HG02943 (cell line): Measurements from ENCODE around the gene OGA.

ENCODE experiments used
- ATAC-seq: cut with Tn5 transposase; IDR thresholded peaks from one replicate; pipeline ENCODE4 v1.9.1; 2021; ENCODE audit warnings: mild to moderate bottlenecking, low read depth, moderate library complexity; ENCODE audit not compliant: unreplicated experiment

The OGA gene

DNA sequence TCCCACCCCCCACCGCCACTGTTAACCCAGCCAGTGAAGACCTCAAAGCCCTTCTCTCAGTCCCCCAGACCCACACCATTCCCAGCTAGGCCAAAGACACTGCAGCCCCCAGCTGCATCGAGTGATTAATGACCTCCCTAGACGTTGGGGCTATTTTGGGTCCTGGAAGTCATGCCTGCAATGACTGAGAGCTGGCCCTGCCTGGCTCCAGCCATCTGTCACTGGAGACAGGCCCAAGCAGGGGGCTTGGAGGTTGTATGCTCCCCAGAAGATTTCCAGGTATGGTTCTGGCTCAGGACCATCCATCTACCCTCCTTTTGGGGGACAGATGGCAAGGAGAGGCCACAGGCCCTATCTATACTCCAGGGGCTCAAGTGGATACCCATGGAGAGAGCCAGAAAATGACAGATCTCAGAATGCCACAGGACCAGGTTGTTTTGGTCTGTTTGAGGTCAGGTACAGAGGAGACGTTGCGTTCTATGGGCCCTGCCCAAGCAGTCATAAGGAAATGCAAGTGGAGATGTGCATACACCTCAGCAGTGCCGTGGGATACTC is 20.2 kb upstream of the OGA start:
- ATAC-seq = no peak

DNA sequence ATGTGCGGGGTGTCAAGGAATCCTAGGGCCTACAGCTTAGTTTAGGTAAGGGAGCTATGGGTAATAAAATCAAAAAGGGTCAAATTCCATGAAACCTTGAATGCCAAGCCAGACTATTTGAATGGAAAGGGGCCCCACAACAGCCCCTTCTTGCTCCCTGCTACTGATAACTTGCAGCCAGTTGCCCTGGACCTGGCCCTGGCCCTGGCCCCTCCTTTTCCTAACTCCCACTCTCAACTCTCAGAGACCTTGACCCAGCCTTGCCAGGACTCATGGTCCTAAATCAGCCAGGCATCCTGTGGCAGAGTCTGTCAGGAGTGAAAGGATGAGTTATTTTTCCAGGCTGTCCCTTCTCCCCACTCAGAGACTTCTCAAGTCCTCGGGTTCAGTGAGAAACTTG is 19.5 kb upstream of the OGA start:
- ATAC-seq = no peak

DNA sequence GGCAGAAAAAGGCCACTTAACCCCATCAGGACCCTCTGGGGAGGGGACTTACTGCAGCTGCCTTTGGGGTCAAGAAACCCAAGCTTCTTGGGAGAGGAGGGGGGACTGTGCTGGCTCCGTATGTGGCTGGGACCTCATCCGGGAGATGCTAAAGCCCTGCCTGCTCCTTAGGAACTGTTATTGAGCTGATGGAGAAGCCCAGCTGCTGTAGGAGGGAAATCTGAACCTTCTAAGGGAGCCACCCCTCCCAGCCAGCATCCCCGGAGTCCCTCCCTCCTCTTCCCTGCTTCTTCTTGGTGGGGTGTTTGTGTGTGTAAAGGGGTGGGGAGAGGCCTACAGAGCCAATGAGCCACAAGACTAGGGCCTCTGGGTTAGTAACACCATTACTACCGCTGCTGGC is 17.1 kb upstream of the OGA start:
- ATAC-seq = no peak

DNA sequence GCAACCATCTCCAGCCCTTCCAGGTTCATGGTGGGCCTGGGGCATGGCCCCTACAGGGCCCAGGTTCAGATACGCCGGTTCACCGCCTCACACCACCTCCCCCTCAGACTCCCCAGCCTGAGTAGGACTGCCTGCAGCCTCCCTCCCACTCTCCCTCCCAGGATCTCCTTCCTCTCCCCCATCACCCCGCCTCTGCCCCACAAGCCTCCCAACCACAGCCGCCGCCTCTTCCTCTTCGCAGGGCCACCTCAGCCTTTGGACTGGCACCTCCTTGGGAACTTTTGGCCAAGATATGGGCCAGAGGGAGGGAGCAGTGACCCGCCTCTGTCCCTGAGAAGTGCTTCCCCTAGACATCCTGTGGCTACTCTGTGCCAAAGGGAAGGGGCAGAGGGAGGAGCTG is 16.1 kb upstream of the OGA start:
- no peak for ATAC-seq

DNA sequence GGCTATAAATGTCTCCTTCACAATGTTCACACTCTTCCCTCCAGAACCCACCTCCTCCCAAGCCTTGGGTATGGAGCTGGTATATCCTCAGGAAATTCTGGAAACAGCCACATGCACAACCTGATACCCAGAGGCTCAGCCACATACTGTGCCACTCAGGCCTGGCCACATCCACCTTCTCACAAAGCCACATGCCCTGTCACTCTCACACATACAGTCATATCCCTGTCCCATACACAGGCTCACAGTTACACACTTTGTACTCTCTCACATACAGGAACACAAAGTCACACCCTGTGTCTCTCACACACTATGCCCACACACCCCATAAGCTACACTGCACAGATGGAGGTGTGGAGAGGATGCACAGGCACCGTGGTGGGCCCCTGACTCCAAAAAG is 15.2 kb upstream of the OGA start:
- no peak for ATAC-seq

DNA sequence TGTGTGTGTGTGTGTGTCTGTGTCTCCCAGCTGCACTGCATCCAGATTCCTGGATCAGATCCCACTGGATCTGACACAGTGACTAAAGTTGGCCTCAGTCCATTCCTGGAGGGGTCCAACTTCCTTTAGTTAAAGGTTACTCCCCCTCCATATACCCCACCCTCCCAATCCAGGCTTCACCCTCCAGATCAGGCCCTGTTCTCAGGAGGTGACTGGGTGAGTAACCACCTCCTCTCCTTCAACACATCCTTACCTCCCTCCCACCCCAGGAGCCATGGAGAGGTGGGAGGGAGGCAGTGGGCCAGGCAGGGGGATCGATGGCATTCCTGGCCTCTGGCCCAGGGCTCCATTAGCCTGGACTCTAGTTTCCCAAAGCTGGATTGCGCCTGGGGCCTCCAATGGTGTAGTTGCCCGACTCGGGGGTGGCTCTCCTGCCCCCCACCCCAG is 14.1 kb upstream of the OGA start:
- ATAC-seq = no peak

DNA sequence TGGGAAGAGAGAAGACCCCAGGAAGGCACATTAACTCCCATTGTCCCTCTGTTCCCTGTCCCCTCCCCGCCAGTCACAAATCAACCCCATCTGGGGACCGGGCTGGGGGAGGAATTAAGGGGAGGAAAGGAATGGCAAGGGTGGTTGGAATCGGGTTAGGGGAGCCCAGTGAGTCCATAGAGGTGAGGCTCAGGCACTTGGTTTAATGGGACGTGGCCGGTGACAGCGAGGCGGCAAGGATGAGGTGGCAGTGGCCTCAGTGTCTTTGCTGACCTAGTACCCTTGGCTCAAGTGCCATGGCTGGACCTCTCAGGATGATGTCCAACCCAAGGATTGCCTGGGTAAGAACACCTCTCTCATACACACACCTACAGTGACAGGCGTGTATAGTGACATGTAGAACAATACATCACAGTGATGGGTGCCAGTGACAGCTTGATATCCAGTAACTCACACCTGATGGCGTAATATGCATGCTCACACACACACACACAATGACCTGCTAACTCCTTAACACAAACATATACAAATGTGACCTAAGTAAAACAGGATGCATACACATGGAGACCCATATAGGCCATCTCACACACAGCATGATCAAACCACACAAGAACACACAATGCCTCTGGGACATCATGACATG is 13.0 kb upstream of the OGA start:
- no peak for ATAC-seq

DNA sequence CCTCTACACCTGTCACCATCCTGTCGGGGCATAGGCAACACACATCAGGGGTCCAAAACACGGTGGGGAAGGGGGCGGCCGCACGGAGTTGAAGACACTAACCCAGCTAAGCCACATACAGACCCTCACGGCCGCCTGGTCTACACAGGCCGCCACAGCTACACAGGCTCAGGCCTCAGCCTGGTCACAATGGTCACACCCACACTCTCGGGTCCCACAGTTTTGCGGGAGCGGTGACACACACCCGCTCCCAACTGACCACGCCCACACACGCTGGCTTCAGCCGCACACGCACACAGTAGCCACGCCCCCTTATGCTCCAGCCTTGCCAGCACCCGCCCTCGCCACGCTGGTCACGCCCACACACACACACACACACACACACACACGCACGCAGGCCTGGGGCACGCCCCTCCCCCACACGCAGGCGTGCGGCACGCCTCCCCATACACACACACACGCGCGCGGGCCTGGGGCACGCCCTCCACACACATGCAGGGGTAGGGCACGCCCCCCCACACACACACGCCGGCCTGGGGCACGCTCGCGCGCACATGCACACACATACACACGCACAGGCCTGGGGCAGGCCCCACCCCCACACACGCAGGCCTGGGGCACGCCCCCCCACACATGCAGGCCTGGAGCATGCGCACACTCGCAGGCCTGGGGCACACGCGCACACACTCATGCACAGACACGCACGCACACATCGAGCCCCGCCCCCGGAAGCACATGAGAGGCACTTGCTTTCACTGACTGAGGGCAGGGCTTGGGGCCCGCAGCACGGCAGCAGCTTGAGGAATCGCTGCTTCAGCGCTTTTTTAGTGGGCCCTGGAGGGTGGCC is 12.3 kb upstream of the OGA start:
- ATAC-seq = peak; percentile 60

DNA sequence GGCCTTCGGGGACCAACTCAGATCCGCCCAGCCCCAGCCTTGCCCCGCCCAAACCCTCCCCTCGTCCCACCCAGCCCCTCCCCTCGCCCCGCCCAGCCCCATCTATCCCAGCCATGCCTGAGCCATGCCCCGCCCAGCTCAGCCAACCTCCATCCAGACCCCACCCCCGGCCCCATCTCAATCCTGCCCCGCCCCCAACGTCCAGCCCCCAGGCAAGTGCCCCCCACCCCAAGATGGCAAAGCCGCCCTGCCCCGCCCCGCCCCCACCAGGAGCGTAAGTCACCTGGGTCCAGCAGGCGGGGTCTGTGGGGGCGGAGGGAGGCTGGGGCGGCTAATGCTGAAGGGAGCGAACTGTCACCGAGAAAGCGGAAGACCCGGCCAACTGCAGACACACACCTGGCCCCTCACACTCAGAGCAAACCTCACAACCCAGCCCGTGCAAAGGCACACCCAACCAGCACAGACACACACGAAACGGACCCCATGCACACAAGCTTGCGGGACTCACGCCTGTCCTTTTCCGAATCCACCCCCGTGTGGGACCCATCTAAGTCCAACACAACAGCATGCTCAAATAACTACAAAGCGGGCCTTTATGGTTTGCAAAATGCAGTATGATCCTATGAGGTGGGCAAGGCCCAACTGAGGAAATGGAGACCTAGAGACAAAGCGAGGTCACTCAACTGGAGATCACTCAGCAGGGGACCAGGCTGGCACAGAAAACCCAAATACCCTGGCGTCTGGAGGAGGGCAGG is 11.5 kb upstream of the OGA start:
- peak; percentile 24 for ATAC-seq

DNA sequence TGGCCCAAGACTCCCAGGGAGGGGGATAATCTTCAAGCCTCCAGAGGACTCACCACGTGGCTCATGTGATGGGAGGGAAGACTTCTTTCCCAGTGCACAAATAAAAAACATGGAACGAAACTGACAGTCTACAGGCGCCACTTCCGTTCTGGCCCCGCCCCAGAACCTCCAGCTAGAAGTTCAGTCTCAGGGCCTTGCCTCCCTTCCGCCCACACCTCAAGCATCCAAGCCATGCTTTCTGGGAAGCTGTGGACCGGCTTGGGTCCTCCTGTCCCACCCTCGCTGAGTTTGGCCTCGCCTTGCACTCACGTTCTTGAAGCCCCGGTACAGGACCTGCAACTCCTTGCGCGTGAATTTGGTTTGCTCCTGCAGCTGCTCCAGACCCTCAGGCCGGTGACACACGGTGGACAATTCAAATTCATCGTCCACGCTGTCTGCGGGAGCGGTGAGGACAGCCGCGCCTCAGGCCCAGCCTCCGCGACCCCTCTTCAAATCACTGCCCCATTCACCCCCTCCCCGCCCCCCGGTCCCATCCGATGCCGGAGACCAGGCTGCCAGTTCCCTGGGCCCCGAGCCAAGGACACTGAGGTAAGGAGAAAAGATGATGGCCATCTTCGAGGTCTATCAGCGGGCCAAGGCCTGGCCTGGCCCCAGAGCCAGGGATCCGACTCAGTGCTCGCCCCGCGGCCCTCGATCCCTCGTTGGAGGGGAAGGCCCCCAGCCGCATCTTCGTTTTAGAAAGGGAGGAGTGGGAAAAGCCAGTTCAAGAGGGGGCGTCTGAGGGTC is 10.7 kb upstream of the OGA start:
- ATAC-seq = no peak

DNA sequence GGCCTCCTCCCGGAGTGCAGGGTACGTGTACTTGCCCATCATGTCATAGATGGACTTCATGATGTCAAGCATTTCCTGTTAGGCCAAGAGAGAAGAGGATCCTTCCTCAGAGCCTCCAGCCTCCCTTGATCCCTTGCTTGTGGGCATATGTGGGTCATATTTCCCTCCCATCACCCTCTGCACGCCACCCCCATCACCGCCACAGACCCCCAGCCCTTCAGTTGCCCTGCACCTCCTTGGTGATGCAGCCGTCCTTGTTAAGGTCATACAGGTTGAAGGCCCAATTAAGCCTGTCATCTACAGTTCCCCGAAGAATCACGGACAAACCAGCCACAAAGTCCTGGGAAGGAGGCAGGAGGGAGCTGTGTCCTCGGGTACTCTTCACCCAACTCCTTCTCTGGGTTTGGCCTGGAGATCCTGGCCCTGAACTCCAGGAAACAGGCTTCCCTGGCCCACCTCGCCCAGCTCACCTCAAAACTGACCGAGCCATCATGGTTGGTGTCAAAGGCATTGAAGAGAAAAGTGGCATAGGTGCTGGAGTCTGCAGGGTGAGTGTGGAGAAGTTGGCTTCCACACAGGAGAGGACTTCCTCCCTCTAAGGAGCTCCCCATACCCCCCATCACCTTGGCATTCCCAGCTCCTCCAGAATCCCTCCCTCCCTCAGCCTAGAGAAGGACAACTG is 9.8 kb upstream of the OGA start:
- ATAC-seq = no peak

DNA sequence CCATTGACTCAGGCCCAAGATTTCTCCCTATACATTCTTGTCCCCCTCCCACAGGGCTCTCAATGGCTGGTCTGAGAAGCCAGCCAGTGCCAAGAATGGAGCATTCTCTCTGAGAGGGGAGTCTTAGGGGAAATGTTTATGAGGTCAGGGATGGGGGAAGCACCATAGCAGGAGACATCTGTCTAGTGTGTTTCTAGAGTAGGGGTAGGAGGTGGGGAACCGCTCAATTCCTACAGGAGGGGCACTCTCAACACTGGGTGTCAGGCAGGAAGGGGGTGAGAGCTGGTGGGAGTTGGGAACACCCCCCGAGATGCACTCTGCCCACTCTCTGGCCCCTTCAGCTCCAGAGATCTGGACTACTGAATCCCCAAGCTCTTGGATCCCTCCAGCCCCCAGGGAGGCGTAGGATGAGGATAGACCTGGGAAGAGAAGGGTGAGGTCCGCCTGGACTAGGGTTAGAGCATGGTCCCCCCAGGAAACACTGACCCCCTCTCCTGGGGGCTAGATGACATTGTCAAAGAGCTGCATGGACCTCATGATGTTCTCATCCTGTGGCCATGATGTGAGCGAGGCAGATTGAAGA is 8.7 kb upstream of the OGA start:
- ATAC-seq = no peak

DNA sequence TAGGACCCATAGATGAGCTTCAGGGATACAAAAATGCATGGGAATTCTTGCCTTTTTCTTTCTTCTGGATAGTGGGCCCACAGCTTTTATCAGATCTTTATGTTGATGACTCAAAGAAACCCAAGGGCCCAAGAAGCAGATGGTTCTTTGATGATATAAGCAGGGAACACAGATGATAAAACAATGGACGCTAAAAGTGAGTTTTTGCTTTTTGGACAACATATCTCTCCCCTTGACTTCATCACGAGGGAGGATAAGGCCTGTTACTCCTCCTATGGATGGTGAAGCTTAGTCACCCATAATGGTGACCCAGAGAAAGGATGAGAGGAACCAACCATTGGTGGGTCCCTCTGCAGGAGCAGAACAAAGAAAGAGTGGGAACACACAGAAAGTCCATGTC is 6.5 kb upstream of the OGA start:
- ATAC-seq = no peak

DNA sequence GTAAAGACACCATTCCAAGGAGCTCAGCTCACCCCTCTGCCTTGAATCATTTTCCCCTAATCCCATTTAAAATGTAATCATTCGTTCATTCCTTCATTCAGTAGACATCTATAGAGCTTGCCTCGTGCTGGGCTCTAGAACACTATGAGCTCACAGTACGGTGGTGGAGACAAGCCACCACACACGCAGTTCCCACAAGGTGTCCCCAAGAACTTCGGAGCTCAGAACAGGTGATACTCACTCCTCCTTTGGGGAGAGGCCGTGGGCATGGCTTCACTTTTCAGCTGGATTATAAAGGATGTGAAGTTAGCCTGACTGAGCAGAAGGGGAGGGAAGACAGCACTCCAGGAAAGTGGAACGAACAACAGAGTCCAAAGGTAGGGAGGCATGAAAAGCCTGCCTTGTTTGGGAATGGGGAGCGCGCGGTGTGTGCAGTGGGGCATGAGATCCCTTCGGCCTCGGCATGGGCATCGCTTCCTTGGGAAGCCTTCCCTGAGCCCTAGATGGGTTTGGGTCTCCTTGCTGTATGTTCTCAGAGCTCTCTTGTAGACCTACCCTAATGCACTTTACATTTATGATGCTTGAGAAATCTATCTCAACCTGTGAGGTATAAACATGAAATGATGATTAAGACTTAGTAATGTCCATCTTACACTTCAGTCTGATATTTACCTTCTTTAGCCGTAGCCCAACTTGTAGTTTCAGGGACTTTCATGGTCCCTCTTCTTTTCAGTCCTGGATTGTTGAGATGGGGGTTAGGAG is 809 bp upstream of the OGA start:
- ATAC-seq = peak; percentile 6

DNA sequence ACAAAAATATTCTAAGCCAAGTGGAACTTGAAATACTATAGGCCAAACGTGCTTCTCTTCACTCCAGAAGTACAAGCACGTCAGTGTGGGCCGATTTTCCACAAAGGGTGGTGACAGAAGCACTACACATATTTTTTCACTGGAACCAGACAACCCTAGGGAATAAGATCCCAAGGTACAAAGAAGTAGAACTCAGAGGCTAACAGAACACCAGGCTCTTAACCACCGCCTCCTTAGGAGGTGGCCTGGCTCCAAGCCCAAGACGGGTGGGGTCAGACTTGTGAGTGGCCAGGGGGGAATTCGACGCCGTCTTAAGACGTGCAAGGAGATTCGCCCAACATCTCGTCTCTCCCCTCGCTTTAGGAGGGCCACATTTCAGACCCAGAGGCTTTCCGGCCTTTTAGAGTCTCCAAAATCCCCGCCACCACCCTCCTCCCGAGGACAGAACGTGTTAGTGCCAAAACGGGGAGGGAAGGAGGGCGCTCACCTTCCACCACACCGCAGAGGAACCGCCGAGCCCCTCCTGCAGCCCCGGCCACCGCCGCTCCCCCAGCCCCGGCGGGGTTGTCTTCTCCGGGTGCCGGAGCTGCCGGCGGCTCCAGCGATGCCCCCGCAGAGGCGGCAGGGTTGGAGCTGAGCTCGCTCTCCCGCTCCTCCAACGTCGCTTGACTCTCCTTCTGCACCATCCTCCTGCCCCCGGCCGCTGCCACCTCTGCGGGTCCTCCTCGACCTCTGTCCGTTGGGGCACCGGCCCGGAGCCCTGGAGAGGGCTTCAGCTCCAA is 716 bp downstream of the OGA start:
- no peak for ATAC-seq

DNA sequence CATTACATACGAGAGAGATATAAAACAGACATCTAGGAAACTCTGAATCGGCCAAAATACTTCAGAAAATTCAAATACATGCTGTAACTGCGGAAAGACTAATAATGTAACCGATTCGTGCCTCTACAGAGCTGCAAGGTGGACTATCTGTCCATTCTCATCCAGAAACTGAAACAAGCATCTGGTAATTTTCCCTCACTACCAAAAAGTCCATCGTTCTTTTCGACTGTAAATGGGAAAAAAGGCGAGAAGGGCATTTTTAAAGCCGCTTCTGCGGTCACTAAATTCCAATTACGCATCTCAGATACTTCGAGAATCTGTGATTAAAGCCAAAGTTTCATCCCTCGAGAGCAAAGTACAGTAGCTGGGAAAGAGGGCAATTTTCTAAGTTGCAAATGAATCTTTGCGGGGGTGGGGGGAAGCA is 1.3 kb downstream of the OGA start:
- ATAC-seq = no peak

DNA sequence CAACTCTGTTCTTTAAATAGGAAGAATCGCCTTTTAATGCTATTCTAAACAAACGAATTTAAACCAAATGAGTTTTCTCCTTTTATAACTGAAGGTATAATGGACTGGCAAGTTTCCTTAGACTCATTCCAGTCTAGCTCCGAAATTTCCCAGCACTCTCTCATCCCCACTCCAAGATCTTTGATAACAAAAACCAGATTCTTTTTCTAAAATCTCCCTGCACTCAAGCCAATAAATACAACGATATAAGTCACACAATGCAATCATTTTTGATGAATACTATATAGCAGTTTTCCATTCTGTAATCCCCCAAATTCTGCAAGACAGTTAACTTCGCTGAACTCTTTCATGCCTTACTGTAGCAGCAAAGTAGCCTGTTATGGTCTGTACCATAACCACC is 1.9 kb downstream of the OGA start:
- ATAC-seq = no peak

DNA sequence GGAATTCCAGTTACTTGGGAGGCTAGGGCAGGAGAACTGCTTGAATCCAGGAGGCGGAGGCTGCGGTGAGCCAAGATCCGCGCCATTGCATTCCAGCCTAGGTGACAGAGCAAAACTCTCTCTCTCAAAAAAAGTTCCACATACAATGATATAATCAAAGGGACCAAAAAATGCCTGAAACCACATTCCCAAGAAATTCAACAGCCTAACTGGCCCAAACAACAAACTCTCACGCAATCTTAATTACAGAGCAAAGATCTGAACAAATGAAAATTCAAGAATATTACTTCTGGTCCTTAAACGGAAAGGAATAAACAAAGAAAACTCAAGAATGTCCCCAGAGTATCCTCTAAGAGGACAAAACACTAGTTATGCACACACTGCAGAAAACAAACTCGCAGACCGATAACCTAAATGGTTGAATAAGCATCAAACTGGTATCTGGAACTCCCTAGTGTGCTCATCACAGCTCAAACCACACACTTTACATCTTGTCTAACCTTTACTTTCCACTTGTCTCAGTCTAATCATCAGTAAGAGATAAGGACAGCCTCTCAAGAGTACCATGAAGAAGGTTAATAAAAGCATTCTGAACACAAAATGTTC is 3.7 kb downstream of the OGA start:
- ATAC-seq = no peak
